NCI-H510A (cell line): ENCODE measurements around the gene KDM5B.

Source experiments
- DNase-seq: peaks from one replicate; lab custom pipeline; 2025; lab: John Stamatoyannopoulos, UW

Gene KDM5B

GRCh38 chr1:202685641-202686040 is 122.6 kb downstream of the KDM5B start:
- no peak for DNase-seq

GRCh38 chr1:202684716-202685115 is 123.5 kb downstream of the KDM5B start:
- no peak for DNase-seq

- no peak for DNase-seq
Observed at GRCh38 chr1:202683029-202683428, 125.2 kb downstream of the KDM5B start.

GRCh38 chr1:202682477-202682876 is 125.7 kb downstream of the KDM5B start:
- DNase-seq: no peak

GRCh38 chr1:202681736-202682420 is 126.3 kb downstream of the KDM5B start:
- DNase-seq: no peak

- DNase-seq: no peak
Observed at GRCh38 chr1:202680586-202681352, 127.5 kb downstream of the KDM5B start.

GRCh38 chr1:202679406-202680177 is 128.6 kb downstream of the KDM5B start:
- DNase-seq: no peak

GRCh38 chr1:202677433-202677832 is 130.8 kb downstream of the KDM5B start:
- DNase-seq: no peak
